Glutamatergic neuron (in vitro differentiated cells): ENCODE results near the gene RIPOR3. TPM values are rescaled to one million over a fixed set of nuclear protein-coding genes. Genes with fewer than 3 reads are reported as not detected.

Source experiments
- DNase-seq: peaks from one replicate; pipeline ENCODE4 v3.0.0; 2022
- H3K27ac Mint-ChIP-seq: one replicate; pipeline ENCODE4 v1.8.0; 2020; ENCODE audit warnings: mild to moderate bottlenecking, mixed read lengths, inconsistent platforms; ENCODE audit not compliant: unreplicated experiment
- H3K27me3 Mint-ChIP-seq: one replicate; pipeline ENCODE4 v1.8.0; 2020; ENCODE audit warnings: mild to moderate bottlenecking, moderate library complexity, mixed read lengths, inconsistent platforms; ENCODE audit not compliant: unreplicated experiment
- H3K36me3 Mint-ChIP-seq: one replicate; pipeline ENCODE4 v1.8.0; 2020; ENCODE audit warnings: mild to moderate bottlenecking, mixed read lengths, inconsistent platforms; ENCODE audit not compliant: unreplicated experiment
- H3K4me1 Mint-ChIP-seq: one replicate; pipeline ENCODE4 v1.8.0; 2020; ENCODE audit warnings: mild to moderate bottlenecking, low read depth, mixed read lengths, inconsistent platforms; ENCODE audit not compliant: unreplicated experiment
- H3K4me3 Mint-ChIP-seq: one replicate; pipeline ENCODE4 v1.8.0; 2020; ENCODE audit warnings: mild to moderate bottlenecking, mixed read lengths, inconsistent platforms; ENCODE audit not compliant: unreplicated experiment
- H3K9me3 Mint-ChIP-seq: one replicate; pipeline ENCODE4 v1.8.0; 2020; ENCODE audit warnings: mild to moderate bottlenecking, moderate library complexity, mixed read lengths, inconsistent platforms; ENCODE audit not compliant: unreplicated experiment
- CTCF ChIP-seq: fragments of 200-600 bp; sonication (generic); IDR thresholded peaks from one replicate; pipeline ENCODE4 v1.5.0; 2021; ENCODE audit not compliant: partially characterized antibody, unreplicated experiment
- total RNA-seq: library from RNA; stranded (reverse); fragmentation: NEBNext Ultra II Directional; extraction: Animal tissue kit (Norgen Biotek cat#: 25700); gene quantifications from one replicate; pipeline ENCODE4 v1.2.1, GENCODE V29; 2021; ENCODE audit not compliant: unreplicated experiment

The RIPOR3 gene
- total RNA-seq, 1 donor from 2014 or later = not detected

- peaks cover 2% of the 10 kb centered on the region for H3K4me1 Mint-ChIP-seq
- H3K4me3 Mint-ChIP-seq = no peak overlapping the region
- H3K27ac Mint-ChIP-seq = no peak overlapping the region
- TF ChIP-seq CTCF = no peak
- peaks cover 4% of the 10 kb centered on the region for H3K27me3 Mint-ChIP-seq
- no peak for DNase-seq
- peaks cover 5% of the 10 kb centered on the region for H3K9me3 Mint-ChIP-seq
- no peaks in the 10 kb centered on the region for H3K36me3 Mint-ChIP-seq
These were observed 35.8 kb upstream of the RIPOR3 start for GRCh38 chr20:50726955-50727791.

GRCh38 chr20:50725724-50726005 lies 34.3 kb upstream of the RIPOR3 start:
- no peak for TF ChIP-seq CTCF

GRCh38 chr20:50724851-50725723 lies 33.7 kb upstream of the RIPOR3 start:
- no peak for DNase-seq
- Mint-ChIP-seq H3K9me3 (peaks cover 2% of the 10 kb centered on the region), H3K36me3 (no peaks in the 10 kb centered on the region), H3K27ac (no peak overlapping the region), H3K4me3 (no peak overlapping the region), H3K27me3 (no peaks in the 10 kb centered on the region), H3K4me1 (no peaks in the 10 kb centered on the region)
- TF ChIP-seq CTCF = no peak

More at GRCh38 chr20:50725724-50726005, 34.3 kb upstream of the RIPOR3 start:
- no peaks in the 10 kb centered on the region for H3K36me3 Mint-ChIP-seq
- no peak overlapping the region for H3K27ac Mint-ChIP-seq
- peaks cover 2% of the 10 kb centered on the region for H3K9me3 Mint-ChIP-seq
- H3K4me3 Mint-ChIP-seq = no peak overlapping the region
- no peak for DNase-seq
- no peaks in the 10 kb centered on the region for H3K27me3 Mint-ChIP-seq
- peaks cover 2% of the 10 kb centered on the region for H3K4me1 Mint-ChIP-seq

- DNase-seq = no peak
These were observed 32.9 kb upstream of the RIPOR3 start for GRCh38 chr20:50724112-50724725.

More at GRCh38 chr20:50724112-50724725, 32.9 kb upstream of the RIPOR3 start:
- Mint-ChIP-seq H3K36me3 (no peaks in the 10 kb centered on the region), H3K9me3 (peaks cover 2% of the 10 kb centered on the region), H3K27ac (no peak overlapping the region), H3K4me3 (no peak overlapping the region), H3K27me3 (no peaks in the 10 kb centered on the region), H3K4me1 (no peaks in the 10 kb centered on the region)
- no peak for TF ChIP-seq CTCF
